ENCODE results near the gene DENND6B. TPM values are rescaled to one million over a fixed set of nuclear protein-coding genes. Genes with fewer than 3 reads are reported as not detected.

Gene DENND6B
- total and polyA plus RNA-seq, 2 of the 13 experiments (the other 11 are each of a cell fraction or from before 2014, with no cell fraction given) = 0.95 to 3.8 TPM

- TF ChIP-seq REL (CRISPR knock-in tag; conservative IDR thresholded peaks at IDR 0.05) = no peak
- TF ChIP-seq ZBTB7A (CRISPR knock-in tag; IDR thresholded peaks at IDR 0.05) = peak; percentile 58; the same call in 1 of the 2 replicates
- no peak for TF ChIP-seq ARHGAP35 (CRISPR knock-in tag; IDR thresholded peaks at IDR 0.05; ENCODE audit: borderline replicate concordance)
- no peak for TF ChIP-seq ZMYM3 (CRISPR knock-in tag; IDR thresholded peaks at IDR 0.05)
- TF ChIP-seq ARNT (IDR thresholded peaks at IDR 0.05) = no peak
- no peak for TF ChIP-seq NCOA2 (CRISPR knock-in tag; IDR thresholded peaks at IDR 0.05)
- no peak for TF ChIP-seq TOPORS (CRISPR knock-in tag; IDR thresholded peaks at IDR 0.05)
- no peak for TF ChIP-seq NBN (conservative IDR thresholded peaks at IDR 0.05)
- no peak for TF ChIP-seq MEIS2 (CRISPR knock-in tag; IDR thresholded peaks at IDR 0.05)
- no peak for TF ChIP-seq NFIC (IDR thresholded peaks at IDR 0.05; ENCODE audit: low read length)
- no peak; the same call in 1 of the 2 replicates for TF ChIP-seq HDAC2 (CRISPR knock-in tag; IDR thresholded peaks at IDR 0.05)
- TF ChIP-seq ZC3H4 (CRISPR knock-in tag; IDR thresholded peaks at IDR 0.05; ENCODE audit: borderline replicate concordance) = no peak
- 0 out of 2 replicates have a peak, but pooled peaks have one; percentile 30 for TF ChIP-seq ZNF546 (CRISPR knock-in tag; conservative IDR thresholded peaks at IDR 0.05)
- no peak for TF ChIP-seq PAF1 (CRISPR knock-in tag; IDR thresholded peaks at IDR 0.05)
- TF ChIP-seq IRF9 (CRISPR knock-in tag; IDR thresholded peaks at IDR 0.05; ENCODE audit: borderline replicate concordance) = peak; percentile 66; the same call in 1 of the 2 replicates
- no peak for TF ChIP-seq TBL1XR1 (IDR thresholded peaks at IDR 0.05; ENCODE audit: borderline replicate concordance, low read length, partially characterized antibody)
- no peak for TF ChIP-seq SIX4 (CRISPR knock-in tag; IDR thresholded peaks at IDR 0.05)
- no peak for TF ChIP-seq ZKSCAN1 (IDR thresholded peaks at IDR 0.05; ENCODE audit: low read length)
- TF ChIP-seq ZNF253 (CRISPR knock-in tag; IDR thresholded peaks at IDR 0.05; ENCODE audit: borderline replicate concordance) = no peak
- TF ChIP-seq DZIP1 (CRISPR knock-in tag; IDR thresholded peaks at IDR 0.05) = no peak
- TF ChIP-seq ARID2 (CRISPR knock-in tag; IDR thresholded peaks at IDR 0.05; ENCODE audit: borderline replicate concordance) = no peak
- TF ChIP-seq DDIT3 (CRISPR knock-in tag; IDR thresholded peaks at IDR 0.05) = no peak
- no peak for TF ChIP-seq ZBTB43 (CRISPR knock-in tag; conservative IDR thresholded peaks at IDR 0.05)
- no peak for TF ChIP-seq E2F5 (CRISPR knock-in tag; conservative IDR thresholded peaks at IDR 0.05)
- TF ChIP-seq PAX8 (CRISPR knock-in tag; IDR thresholded peaks at IDR 0.05; ENCODE audit: borderline replicate concordance) = no peak
Observed at GRCh38 chr22:50314455-50315288, 12.1 kb downstream of the DENND6B start (continued).

All from HepG2 (cell line).